HG03108 (cell line): ENCODE results near the gene MYOG.

Experiments
- ATAC-seq: cut with Tn5 transposase; IDR thresholded peaks from one replicate; pipeline ENCODE4 v1.9.1; 2021; ENCODE audit warnings: moderate library complexity; ENCODE audit not compliant: unreplicated experiment

The MYOG gene

DNA sequence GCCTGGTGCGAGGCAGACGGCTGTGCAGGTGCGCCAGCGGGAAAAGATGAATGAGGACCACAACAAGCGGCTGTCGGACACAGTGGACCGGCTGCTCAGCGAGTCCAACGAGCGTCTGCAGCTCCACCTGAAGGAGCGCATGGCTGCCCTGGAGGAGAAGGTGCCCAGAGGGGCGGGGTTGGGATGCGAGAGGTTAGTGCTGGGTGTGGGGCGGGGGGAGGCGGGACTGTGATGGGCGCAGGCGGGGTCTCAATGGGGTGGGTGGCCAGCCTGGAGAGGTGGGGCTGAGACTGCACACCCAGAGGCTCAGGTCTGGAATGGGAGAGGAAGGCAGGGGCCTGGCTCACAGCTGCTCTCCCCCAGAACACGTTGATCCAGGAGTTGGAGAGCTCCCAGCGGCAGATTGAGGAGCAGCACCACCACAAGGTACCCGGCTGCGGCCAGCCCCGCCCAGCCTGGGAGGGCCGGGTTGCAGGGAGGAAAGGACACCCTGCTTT, 37.2 kb downstream of the MYOG start:
- no peak for ATAC-seq

GRCh38 chr1:203048086-203048485, 37.7 kb downstream of the MYOG start:
- ATAC-seq = no peak

- no peak for ATAC-seq
These were observed 38.7 kb downstream of the MYOG start for GRCh38 chr1:203046984-203047630.

GRCh38 chr1:203045821-203046594, 39.8 kb downstream of the MYOG start:
- no peak for ATAC-seq

GRCh38 chr1:203045336-203045735, 40.5 kb downstream of the MYOG start:
- ATAC-seq = no peak

- no peak for ATAC-seq
These were observed 41.1 kb downstream of the MYOG start for GRCh38 chr1:203044546-203045250.

GRCh38 chr1:203043830-203044545, 41.8 kb downstream of the MYOG start:
- no peak for ATAC-seq

GRCh38 chr1:203041351-203041932, 44.4 kb downstream of the MYOG start:
- ATAC-seq = no peak

- no peak for ATAC-seq
These were observed 45.1 kb downstream of the MYOG start for GRCh38 chr1:203040513-203041275.

DNA sequence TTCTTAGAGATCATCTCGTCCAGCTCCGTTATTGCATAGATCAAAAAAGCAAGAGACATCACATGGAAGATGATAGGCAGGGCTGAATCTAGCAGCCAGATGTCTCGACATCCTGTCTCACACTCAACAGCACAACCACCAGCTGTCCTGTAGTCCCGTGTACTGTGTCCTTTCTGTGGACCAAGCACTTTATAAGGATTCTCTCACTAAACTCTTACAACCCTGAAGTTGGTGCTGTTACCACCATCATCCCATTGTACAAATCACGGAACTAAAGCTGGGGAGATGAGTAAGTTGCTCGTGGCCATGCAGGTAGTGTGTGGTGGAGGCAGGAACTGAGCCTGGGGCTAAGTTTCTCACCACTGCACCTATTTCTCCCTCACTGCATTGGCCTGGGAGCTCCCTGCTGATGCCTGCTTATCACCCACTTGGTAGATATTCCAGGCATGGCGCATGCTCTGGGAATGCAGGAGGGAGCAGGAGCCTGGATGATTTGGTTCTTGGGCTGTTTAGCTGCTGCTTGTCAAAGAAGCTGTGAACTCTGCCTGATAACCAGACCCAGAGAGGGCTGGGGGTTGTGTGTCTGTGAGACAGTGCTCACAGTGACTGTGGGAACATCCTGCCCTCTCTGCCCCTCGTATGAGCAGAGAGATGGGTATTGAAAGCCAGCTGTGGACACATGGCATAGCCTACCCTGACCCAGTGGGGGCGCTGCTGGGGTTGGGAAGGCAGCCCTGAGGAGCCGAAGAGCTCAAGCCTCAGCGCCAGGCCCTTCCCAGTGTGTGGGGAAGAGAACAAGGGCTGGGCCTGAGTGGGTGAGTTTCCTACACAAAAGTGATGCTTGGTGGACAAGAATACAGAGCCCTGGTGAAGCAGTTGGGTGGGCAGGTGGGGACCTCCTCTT, 46.0 kb downstream of the MYOG start:
- ATAC-seq = no peak

- ATAC-seq = no peak
These were observed 46.8 kb downstream of the MYOG start for GRCh38 chr1:203038891-203039608.

DNA sequence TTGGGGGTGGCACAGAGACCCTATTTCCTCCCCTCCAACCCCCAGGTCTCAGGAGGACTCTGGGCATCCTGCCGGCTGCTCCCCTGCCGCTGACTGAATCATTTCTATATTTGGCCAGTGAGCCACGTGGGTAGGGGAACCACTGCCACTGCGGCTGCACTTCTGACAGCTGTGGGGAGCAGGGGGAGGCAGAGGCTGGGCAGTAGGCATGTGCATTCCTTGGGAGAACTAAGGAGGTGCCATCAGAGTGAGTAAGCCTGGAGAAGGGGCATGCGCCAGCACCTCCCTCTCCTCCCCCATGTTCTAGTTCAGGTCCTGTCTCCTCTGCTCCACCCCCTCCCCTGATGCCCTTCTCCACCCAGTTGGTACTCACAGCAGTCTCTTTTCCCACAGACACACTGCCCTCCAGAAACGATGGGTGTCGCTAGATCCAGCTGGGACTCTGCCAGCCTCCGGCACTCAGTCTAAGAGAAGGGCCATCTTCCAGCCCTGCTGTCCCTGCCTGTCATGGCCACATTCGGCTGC, 47.5 kb downstream of the MYOG start:
- ATAC-seq = peak; percentile 83

DNA sequence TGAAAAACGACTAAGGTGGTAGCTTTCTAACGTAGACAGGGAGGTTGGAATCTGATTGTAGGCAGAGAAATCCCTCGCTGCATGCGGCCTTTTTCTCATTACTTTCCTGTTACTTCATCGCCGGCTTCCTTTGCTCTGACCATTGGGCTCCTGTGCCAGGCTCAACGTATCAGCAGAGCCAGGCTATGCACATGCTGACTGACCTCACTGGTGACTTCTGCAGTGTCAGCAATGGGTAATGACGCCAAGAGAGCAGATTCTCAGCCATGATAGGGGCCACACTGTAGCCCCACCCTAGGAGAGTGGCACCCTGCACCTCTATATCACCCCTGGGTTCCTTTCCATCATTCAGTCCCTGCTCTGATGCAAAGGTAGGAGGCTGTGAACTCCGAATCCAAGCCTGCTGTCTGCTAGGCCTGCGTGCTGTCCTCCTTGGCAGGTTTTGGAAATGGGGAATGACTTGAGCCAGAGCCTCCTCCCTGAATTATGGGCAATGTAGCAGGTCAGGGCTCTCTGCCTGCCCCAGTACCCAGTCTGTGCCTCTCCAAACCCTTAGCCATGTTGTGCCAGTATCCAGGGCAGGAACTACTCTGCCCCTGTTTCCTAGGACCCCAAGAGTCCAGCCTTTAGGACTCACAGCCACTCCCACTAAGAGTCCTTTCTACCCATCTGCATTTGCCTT, 48.2 kb downstream of the MYOG start:
- no peak for ATAC-seq

- ATAC-seq = no peak
These were observed 49.3 kb downstream of the MYOG start for GRCh38 chr1:203036537-203036936.

DNA sequence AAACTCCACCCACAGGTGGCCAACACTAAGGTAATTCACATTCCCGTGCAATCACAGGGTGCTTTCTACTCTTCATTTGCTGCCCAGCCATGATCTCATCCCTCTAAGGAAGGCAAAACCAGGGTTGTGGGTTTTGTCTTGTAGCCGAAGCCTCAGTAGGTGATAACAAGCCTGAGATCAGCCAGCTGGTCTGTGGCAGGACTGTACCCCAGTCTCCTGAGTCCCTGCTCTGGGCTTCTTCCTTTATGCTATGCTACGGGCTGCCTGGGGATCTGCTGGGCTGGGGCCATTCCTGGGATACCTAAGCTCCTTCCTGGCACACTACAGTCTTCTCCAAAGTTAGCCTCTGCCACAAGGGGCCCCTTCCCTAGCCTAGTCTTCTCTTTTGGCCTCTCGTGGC, 49.7 kb downstream of the MYOG start:
- ATAC-seq = no peak

DNA sequence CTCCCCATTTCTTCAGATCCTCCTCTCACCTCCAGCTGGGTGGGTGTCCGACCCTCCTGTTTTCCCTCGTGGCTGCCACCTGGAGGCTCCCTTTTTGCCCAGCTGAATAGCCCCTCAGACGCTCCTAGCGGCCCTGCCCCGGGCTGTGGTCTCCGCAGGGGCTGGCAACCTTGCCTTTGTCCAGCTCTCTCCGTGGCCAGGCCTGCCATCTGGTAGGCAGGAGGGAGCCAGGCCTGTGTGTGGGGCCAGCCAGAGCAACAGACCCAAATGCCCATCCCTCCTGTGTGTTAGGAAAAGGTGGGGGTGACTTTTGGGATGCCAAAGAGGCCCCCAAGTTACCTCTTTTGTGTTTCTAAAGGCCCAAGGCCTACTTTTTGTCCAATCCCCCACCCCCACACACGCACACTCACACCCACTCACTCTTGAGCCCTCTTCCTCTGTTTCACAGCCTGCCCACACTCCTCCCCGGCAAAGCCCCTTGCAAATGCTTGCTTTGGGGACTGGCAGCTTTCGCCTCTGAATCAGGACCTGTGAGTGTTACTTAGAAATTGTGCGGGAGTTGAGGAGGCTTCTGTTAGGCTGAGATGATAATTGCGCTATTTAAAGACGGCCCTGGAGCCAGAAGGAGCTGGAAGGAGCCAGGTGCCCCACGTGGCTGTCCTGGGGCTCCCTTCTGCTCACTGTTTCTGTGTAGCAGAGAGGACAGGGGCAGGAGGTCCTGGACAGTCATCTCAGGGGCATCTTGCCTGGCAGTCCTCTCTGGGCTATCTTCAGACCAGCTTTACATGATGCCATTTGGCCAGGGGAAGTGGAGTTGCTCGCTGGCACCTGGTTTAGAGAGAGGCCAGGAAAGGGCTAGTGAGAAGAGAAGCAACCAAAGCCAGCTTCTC, 50.5 kb downstream of the MYOG start:
- no peak for ATAC-seq
